GM18508 (cell line): Measurements from ENCODE around the gene ADSS2.
"Not testable (repeated sequence)": the region's sequence is repeated elsewhere in the genome, so short reads cannot be mapped to it uniquely, and the experiment has no call there.

Experiments used
- ATAC-seq: cut with Tn5 transposase; IDR thresholded peaks from one replicate; pipeline ENCODE4 v1.9.1; 2021; ENCODE audit warnings: moderate number of reproducible peaks; ENCODE audit not compliant: insufficient read depth, unreplicated experiment

Gene ADSS2

GRCh38 chr1:244451539-244451950, at the start of gene ADSS2:
Gene ADSS2, minus strand, starts transcription at chr1:244451909. Its CDS starts 92 bp downstream, at chr1:244451817.
- no peak for ATAC-seq

GRCh38 chr1:244500515-244500914, 48.8 kb upstream of the ADSS2 start:
- not testable (repeated sequence) for ATAC-seq

GRCh38 chr1:244499484-244499883, 47.8 kb upstream of the ADSS2 start:
- ATAC-seq: not testable (repeated sequence)

- no peak for ATAC-seq
Observed at GRCh38 chr1:244497805-244498204, 46.1 kb upstream of the ADSS2 start.

GRCh38 chr1:244496186-244496585, 44.5 kb upstream of the ADSS2 start:
- no peak for ATAC-seq

- no peak for ATAC-seq
Observed at GRCh38 chr1:244494653-244495052, 42.9 kb upstream of the ADSS2 start.

GRCh38 chr1:244484971-244485370, 33.3 kb upstream of the ADSS2 start:
- not testable (repeated sequence) for ATAC-seq

GRCh38 chr1:244473059-244473605, 21.4 kb upstream of the ADSS2 start:
- ATAC-seq: no peak

GRCh38 chr1:244466724-244467123, 15.0 kb upstream of the ADSS2 start:
- ATAC-seq: no peak

GRCh38 chr1:244461245-244462071, 9.7 kb upstream of the ADSS2 start, which contains the start of gene CATSPERE:
Gene CATSPERE, plus strand, starts transcription at chr1:244461273. Its CDS starts 157 bp downstream, at chr1:244461430.
- ATAC-seq: peak; percentile 90

GRCh38 chr1:244460197-244460596, 8.5 kb upstream of the ADSS2 start:
- ATAC-seq: no peak

GRCh38 chr1:244458781-244459180, 7.1 kb upstream of the ADSS2 start:
- no peak for ATAC-seq

GRCh38 chr1:244456586-244456985, 4.9 kb upstream of the ADSS2 start:
- ATAC-seq: no peak

- ATAC-seq: no peak
Observed at GRCh38 chr1:244454412-244454811, 2.7 kb upstream of the ADSS2 start.

- ATAC-seq: peak; percentile 77
Observed at GRCh38 chr1:244451951-244452795, 464 bp upstream of the ADSS2 start.

- peak; percentile 2 for ATAC-seq
Observed at GRCh38 chr1:244450597-244451538, 841 bp downstream of the ADSS2 start.

GRCh38 chr1:244449936-244450508, 1.7 kb downstream of the ADSS2 start:
- no peak for ATAC-seq

GRCh38 chr1:244448279-244449036, 3.3 kb downstream of the ADSS2 start:
- ATAC-seq: no peak

GRCh38 chr1:244447552-244447951, 4.2 kb downstream of the ADSS2 start:
- no peak for ATAC-seq
